ENCODE data around the gene ALDH3A1.

GRCh38 chr17:19755821-19756510 lies 7.9 kb upstream of the ALDH3A1 start:
- TF ChIP-seq, protein P1, sequence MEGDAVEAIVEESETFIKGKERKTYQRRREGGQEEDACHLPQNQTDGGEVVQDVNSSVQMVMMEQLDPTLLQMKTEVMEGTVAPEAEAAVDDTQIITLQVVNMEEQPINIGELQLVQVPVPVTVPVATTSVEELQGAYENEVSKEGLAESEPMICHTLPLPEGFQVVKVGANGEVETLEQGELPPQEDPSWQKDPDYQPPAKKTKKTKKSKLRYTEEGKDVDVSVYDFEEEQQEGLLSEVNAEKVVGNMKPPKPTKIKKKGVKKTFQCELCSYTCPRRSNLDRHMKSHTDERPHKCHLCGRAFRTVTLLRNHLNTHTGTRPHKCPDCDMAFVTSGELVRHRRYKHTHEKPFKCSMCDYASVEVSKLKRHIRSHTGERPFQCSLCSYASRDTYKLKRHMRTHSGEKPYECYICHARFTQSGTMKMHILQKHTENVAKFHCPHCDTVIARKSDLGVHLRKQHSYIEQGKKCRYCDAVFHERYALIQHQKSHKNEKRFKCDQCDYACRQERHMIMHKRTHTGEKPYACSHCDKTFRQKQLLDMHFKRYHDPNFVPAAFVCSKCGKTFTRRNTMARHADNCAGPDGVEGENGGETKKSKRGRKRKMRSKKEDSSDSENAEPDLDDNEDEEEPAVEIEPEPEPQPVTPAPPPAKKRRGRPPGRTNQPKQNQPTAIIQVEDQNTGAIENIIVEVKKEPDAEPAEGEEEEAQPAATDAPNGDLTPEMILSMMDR (IDR thresholded peaks at IDR 0.05), result no peak
- TF ChIP-seq POLR2A (IDR thresholded peaks at IDR 0.05), result no peak
